GM12873 (cell line): ENCODE data around the gene TMEM214.

Source experiments
- CTCF ChIP-seq: IDR thresholded peaks from 2 replicates; pipeline ENCODE4 v1.5.1; 2012; ENCODE audit warnings: low read depth, mild to moderate bottlenecking, moderate library complexity, low read length, control low read depth; ENCODE audit not compliant: insufficient read depth; ENCODE audit errors: missing control alignments

The TMEM214 gene

GRCh38 chr2:27060323-27060722 lies 27.6 kb downstream of the TMEM214 start:
- TF ChIP-seq CTCF, result no peak

GRCh38 chr2:27065128-27065527 lies 32.4 kb downstream of the TMEM214 start:
- TF ChIP-seq CTCF, result no peak

GRCh38 chr2:27067385-27067784 lies 34.6 kb downstream of the TMEM214 start:
- no peak for TF ChIP-seq CTCF

GRCh38 chr2:27069436-27069835 lies 36.7 kb downstream of the TMEM214 start:
- TF ChIP-seq CTCF, result no peak

- no peak for TF ChIP-seq CTCF
These were observed 37.3 kb downstream of the TMEM214 start for GRCh38 chr2:27069961-27070618.

- no peak for TF ChIP-seq CTCF
These were observed 38.0 kb downstream of the TMEM214 start for GRCh38 chr2:27070653-27071276.

- TF ChIP-seq CTCF, result peak; percentile 18
These were observed 38.7 kb downstream of the TMEM214 start, which contains the start of gene OST4 for GRCh38 chr2:27071277-27071989. Gene OST4, minus strand, starts transcription at chr2:27071654.
